Measurements from ENCODE around the gene COPG2. TPM values are rescaled to one million over a fixed set of nuclear protein-coding genes. Genes with fewer than 3 reads are reported as not detected.

The COPG2 gene
- total and polyA plus RNA-seq, 2 donors (not counting 3 experiments of a cell fraction or from before 2014, with no cell fraction given) = 9.4 to 11.6 TPM

- intact Hi-C loops (cut with micrococcal nuclease) = no loop called here
- ChIA-PET POLR2A (no interaction called here), CTCF (no interaction called here)
- FAIRE-seq (no peak), DNase-seq (ENCODE audit: low read depth, low spot score) (no peak)
- dilution Hi-C loops (cut with MboI; ENCODE audit: extremely low pct_ligation_motif_present, low sequenced_read_pairs) = no loop called here
- Histone ChIP-seq H3K9ac (replicated peaks; ENCODE audit: extremely low read depth, insufficient read depth, low read length) (no peak overlapping the region), H3K27me3 (ENCODE audit: control insufficient read depth in 2 of 2, insufficient read depth in 2 of 2, low read length in 2 of 2) (no peaks in the 10 kb centered on the region), H3K27ac (ENCODE audit: insufficient read depth, low read depth, low read length) (no peak overlapping the region), H3K36me3 (ENCODE audit: control insufficient read depth in 2 of 2, extremely low read depth in 1 of 2, insufficient read depth in 2 of 2, low read length in 2 of 2) (no peaks in the 10 kb centered on the region), H4K20me1 (replicated peaks; ENCODE audit: control insufficient read depth, extremely low read depth, insufficient read depth, low read length) (no peaks in the 10 kb centered on the region), H3K9me3 (replicated peaks; ENCODE audit: control insufficient read depth, insufficient read depth, low read length) (no peaks in the 10 kb centered on the region), H3K79me2 (ENCODE audit: control insufficient read depth, insufficient read depth, low read length) (no peaks in the 10 kb centered on the region), H3K4me1 (ENCODE audit: control insufficient read depth, extremely low read depth, insufficient read depth, low read length) (no peaks in the 10 kb centered on the region), H3K4me3 (replicated peaks in 1 of 3; ENCODE audit: insufficient read depth in 1 of 3, low read depth in 1 of 3, low read length in 3 of 3) (no peak overlapping the region), H2AFZ (ENCODE audit: low read depth, low read length) (no peak overlapping the region), H3K9me1 (replicated peaks; ENCODE audit: control insufficient read depth, extremely low read depth, insufficient read depth, low read length) (no peaks in the 10 kb centered on the region), H3K4me2 (ENCODE audit: insufficient read depth, low read length) (no peak overlapping the region)
- TF ChIP-seq POLR2A (IDR thresholded peaks at IDR 0.05; ENCODE audit: low read depth, low read length) (no peak), JUN (IDR thresholded peaks at IDR 0.05; ENCODE audit: borderline replicate concordance, insufficient read depth, insufficient read length, low read depth) (no peak), EZH2 (IDR thresholded peaks at IDR 0.05; ENCODE audit: borderline replicate concordance, low read depth, low read length, severe bottlenecking) (no peak), MAX (IDR thresholded peaks at IDR 0.05; ENCODE audit: insufficient read depth, insufficient read length) (no peak), MYC (IDR thresholded peaks at IDR 0.05; ENCODE audit: low read depth, low read length) (no peak), GATA2 (IDR thresholded peaks at IDR 0.05; ENCODE audit: insufficient read depth, insufficient read length, low read depth, low read length) (no peak)
- TSS peak; percentile 54 for BruUV-seq (replicated peaks)
Observed at GRCh38 chr7:130505753-130506152, 162.8 kb downstream of the COPG2 start.

GRCh38 chr7:130500910-130501309 is 167.6 kb downstream of the COPG2 start:
- no TSS peak for BruUV-seq (replicated peaks)
- Histone ChIP-seq H4K20me1 (replicated peaks; ENCODE audit: control insufficient read depth, extremely low read depth, insufficient read depth, low read length) (no peaks in the 10 kb centered on the region), H3K27ac (ENCODE audit: insufficient read depth, low read depth, low read length) (no peak overlapping the region), H3K4me1 (ENCODE audit: control insufficient read depth, extremely low read depth, insufficient read depth, low read length) (no peaks in the 10 kb centered on the region), H3K27me3 (ENCODE audit: control insufficient read depth in 2 of 2, insufficient read depth in 2 of 2, low read length in 2 of 2) (no peaks in the 10 kb centered on the region), H3K4me3 (replicated peaks in 1 of 3; ENCODE audit: insufficient read depth in 1 of 3, low read depth in 1 of 3, low read length in 3 of 3) (no peak overlapping the region), H3K9ac (replicated peaks; ENCODE audit: extremely low read depth, insufficient read depth, low read length) (no peak overlapping the region), H3K9me3 (replicated peaks; ENCODE audit: control insufficient read depth, insufficient read depth, low read length) (no peaks in the 10 kb centered on the region), H3K79me2 (ENCODE audit: control insufficient read depth, insufficient read depth, low read length) (no peaks in the 10 kb centered on the region), H2AFZ (ENCODE audit: low read depth, low read length) (no peak overlapping the region), H3K9me1 (replicated peaks; ENCODE audit: control insufficient read depth, extremely low read depth, insufficient read depth, low read length) (no peaks in the 10 kb centered on the region), H3K36me3 (ENCODE audit: control insufficient read depth in 2 of 2, extremely low read depth in 1 of 2, insufficient read depth in 2 of 2, low read length in 2 of 2) (no peaks in the 10 kb centered on the region), H3K4me2 (ENCODE audit: insufficient read depth, low read length) (no peak overlapping the region)
- dilution Hi-C loops (cut with MboI; ENCODE audit: extremely low pct_ligation_motif_present, low sequenced_read_pairs) (no loop called here), intact Hi-C loops (cut with micrococcal nuclease) (no loop called here)
- ChIA-PET CTCF (no interaction called here), POLR2A (no interaction called here)
- FAIRE-seq (no peak), DNase-seq (ENCODE audit: low read depth, low spot score) (no peak)
- TF ChIP-seq POLR2AphosphoS5 (IDR thresholded peaks at IDR 0.05; ENCODE audit: insufficient read depth, low read depth, low read length) (no peak), FOS (IDR thresholded peaks at IDR 0.05; ENCODE audit: borderline replicate concordance, insufficient read depth, low read length) (no peak), GATA2 (IDR thresholded peaks at IDR 0.05; ENCODE audit: insufficient read depth, insufficient read length, low read depth, low read length) (no peak), MYC (IDR thresholded peaks at IDR 0.05; ENCODE audit: low read depth, low read length) (no peak), POLR2A (IDR thresholded peaks at IDR 0.05; ENCODE audit: low read depth, low read length) (no peak)
